GM12864 (cell line): ENCODE data around the gene SCFD2.

Experiments used
- DNase-seq: peaks from one replicate; pipeline ENCODE4 v3.0.0-alpha.2; 2011; ENCODE audit warnings: low read depth
- H3K4me3 ChIP-seq: 2 replicates; pipeline ENCODE4 v1.5.1; 2011; ENCODE audit warnings: mild to moderate bottlenecking, low read depth, low read length, control low read depth
- TF ChIP-seq, protein P1 (sequence below): IDR thresholded peaks from 2 replicates; pipeline ENCODE4 v1.5.1; 2011; ENCODE audit warnings: low read depth, mild to moderate bottlenecking, moderate library complexity, low read length, control low read depth, inconsistent platforms; ENCODE audit errors: missing control alignments

Gene SCFD2

GRCh38 chr4:52848254-52848653, 517.6 kb downstream of the SCFD2 start:
- TF ChIP-seq, protein P1, sequence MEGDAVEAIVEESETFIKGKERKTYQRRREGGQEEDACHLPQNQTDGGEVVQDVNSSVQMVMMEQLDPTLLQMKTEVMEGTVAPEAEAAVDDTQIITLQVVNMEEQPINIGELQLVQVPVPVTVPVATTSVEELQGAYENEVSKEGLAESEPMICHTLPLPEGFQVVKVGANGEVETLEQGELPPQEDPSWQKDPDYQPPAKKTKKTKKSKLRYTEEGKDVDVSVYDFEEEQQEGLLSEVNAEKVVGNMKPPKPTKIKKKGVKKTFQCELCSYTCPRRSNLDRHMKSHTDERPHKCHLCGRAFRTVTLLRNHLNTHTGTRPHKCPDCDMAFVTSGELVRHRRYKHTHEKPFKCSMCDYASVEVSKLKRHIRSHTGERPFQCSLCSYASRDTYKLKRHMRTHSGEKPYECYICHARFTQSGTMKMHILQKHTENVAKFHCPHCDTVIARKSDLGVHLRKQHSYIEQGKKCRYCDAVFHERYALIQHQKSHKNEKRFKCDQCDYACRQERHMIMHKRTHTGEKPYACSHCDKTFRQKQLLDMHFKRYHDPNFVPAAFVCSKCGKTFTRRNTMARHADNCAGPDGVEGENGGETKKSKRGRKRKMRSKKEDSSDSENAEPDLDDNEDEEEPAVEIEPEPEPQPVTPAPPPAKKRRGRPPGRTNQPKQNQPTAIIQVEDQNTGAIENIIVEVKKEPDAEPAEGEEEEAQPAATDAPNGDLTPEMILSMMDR = no peak
- no peak for DNase-seq
- H3K4me3 ChIP-seq = no peak overlapping the region

- TF ChIP-seq, protein P1 = no peak
- no peak for DNase-seq
- H3K4me3 ChIP-seq = no peak overlapping the region
Observed at GRCh38 chr4:52846502-52846901, 519.4 kb downstream of the SCFD2 start.

GRCh38 chr4:52844596-52844995, 521.3 kb downstream of the SCFD2 start:
- TF ChIP-seq, protein P1 = no peak
- DNase-seq = no peak
- no peak overlapping the region for H3K4me3 ChIP-seq

- no peak for DNase-seq
- TF ChIP-seq, protein P1 = no peak
- no peak overlapping the region for H3K4me3 ChIP-seq
Observed at GRCh38 chr4:52843958-52844357, 521.9 kb downstream of the SCFD2 start.

GRCh38 chr4:52843351-52843750, 522.5 kb downstream of the SCFD2 start:
- TF ChIP-seq, protein P1 = no peak
- DNase-seq = no peak
- H3K4me3 ChIP-seq = no peak overlapping the region

DNA sequence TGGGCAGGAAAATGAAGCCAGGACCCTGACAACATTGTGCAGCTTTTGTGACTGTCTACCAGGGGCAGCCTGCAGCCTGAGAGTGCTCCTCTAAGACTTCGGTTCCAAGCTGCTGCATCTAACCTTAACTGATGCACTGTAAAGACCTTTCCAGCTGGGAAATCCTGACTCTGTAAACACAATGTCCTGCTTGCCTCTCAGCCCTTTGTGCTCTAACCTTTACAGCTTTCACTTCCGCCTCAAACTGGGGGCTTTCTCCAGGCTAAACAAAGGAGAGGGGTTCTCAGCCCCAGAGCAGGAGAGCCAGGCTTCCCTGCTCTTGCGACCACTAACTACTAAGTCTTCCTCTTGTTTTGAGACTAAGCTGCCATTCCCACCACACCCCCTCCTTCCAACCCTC, 523.1 kb downstream of the SCFD2 start:
- DNase-seq = no peak
- TF ChIP-seq, protein P1 = no peak
- no peak overlapping the region for H3K4me3 ChIP-seq

DNA sequence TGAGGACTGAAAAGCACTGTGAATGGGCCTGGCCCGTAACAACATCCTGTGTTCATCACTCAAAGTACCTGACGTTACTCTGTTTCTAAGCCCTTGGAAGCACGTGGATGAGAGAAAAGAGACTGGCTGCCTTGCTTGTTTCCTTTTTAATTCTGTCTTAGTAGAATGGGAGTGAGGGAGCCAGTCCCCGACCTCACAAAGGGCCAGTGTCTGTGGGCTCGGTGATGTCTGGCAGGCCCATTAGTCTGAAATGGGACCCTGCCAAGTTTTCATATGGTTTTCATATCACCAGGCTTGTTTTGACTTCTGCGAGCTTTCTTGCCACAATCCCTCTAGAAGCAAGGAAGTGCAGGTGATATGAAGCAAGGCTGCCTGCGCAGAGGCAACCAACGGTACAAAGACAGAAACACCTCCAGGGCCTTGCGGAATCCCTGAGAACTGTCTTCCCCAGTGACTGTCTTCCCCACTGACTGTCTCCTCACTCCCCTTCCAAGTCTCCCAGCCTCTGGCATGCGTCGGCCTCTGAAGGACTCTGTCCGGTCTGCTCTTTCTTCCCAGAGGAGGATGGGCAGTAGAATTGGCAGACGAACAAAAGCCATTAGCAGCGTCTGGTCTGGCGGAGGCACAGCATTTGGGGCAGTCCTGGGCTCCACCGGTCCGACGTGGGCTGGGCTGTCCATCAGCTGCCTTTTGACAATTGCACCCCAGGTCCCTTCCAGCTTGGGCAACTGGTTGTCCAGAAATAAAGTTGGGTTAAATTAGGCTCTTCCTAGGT, 524.0 kb downstream of the SCFD2 start:
- H3K4me3 ChIP-seq = no peak overlapping the region
- DNase-seq = no peak
- TF ChIP-seq, protein P1 = no peak
